Measurements from ENCODE around the gene DLX6.

DNA sequence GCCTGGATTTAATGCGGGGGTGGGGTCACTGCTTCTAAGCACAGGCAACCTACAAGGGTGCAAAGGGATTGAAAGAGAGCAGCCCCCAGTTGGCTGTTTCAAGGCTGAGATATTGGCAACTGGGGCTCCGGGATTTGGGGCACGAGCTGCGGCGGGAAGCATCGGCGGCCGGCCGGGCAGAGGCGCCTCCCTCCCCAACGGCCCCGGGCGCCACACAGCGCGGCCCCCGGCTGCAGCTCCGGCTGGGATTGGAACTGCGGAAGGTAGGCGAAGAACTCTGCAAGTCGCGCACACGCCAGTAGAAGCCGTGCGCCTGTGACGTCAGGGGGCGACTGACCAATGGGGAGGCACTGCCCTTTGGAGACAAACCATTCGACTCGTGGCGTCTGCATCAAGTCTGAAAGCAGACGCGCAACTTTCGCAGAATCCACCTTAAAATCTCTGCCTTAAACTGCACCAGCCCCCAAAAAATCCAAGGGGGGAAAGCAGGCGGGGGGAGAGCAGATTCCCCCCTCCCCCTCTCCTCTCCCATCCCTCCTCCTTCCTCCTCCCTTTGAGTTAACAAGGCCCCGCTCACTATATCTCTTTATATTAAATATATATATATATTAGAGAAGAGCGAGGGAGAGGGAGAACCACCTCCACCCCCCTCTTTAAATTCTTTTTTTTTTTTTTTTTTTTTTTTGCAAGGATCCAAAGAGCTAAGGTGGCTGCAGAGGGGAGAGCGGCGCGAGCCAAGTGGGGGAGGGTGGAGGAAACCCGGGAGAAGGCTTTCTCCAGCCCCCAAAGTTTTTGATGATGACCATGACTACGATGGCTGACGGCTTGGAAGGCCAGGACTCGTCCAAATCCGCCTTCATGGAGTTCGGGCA, at the start of gene DLX6:
- TF ChIP-seq, protein P1, sequence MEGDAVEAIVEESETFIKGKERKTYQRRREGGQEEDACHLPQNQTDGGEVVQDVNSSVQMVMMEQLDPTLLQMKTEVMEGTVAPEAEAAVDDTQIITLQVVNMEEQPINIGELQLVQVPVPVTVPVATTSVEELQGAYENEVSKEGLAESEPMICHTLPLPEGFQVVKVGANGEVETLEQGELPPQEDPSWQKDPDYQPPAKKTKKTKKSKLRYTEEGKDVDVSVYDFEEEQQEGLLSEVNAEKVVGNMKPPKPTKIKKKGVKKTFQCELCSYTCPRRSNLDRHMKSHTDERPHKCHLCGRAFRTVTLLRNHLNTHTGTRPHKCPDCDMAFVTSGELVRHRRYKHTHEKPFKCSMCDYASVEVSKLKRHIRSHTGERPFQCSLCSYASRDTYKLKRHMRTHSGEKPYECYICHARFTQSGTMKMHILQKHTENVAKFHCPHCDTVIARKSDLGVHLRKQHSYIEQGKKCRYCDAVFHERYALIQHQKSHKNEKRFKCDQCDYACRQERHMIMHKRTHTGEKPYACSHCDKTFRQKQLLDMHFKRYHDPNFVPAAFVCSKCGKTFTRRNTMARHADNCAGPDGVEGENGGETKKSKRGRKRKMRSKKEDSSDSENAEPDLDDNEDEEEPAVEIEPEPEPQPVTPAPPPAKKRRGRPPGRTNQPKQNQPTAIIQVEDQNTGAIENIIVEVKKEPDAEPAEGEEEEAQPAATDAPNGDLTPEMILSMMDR (IDR thresholded peaks at IDR 0.05): no peak
- no peak for TF ChIP-seq POLR2A (IDR thresholded peaks at IDR 0.05)

Measured in lower leg skin (tissue), 3 donors.